Common myeloid progenitor, CD34-positive (primary cell): ENCODE measurements around the gene ADK.
A peak's percentile ranks its signal among the peaks of the same experiment; 100 is the strongest.

Source experiments
- CTCF ChIA-PET: fragments of 350-600 bp; sonication (Branson Sonifier 250); formaldehyde crosslinking; loops from one replicate; lab custom pipeline; 2021; ENCODE audit warnings: antibody characterized with exemption; lab: Charles Lee
- POLR2A ChIA-PET: fragments of 350-600 bp; sonication (Branson Sonifier 250); formaldehyde crosslinking; loops from one replicate; lab custom pipeline; 2021; ENCODE audit warnings: antibody characterized with exemption; lab: Charles Lee
- DNase-seq, 3 donors: peaks; one replicate each; pipeline versions ENCODE4 v3.0.0 to v3.0.0-alpha.2; 2013
- H3K27ac ChIP-seq, 2 experiments: 1 replicate in 1 of 2; 2 replicates in 1 of 2; pipeline ENCODE4 v1.7.0; 2013; ENCODE audit warnings: inconsistent platforms in 2 of 2, low read length in 2 of 2, mild to moderate bottlenecking in 2 of 2, low read depth in 1 of 2, moderate library complexity in 1 of 2; ENCODE audit not compliant: severe bottlenecking in 2 of 2, insufficient read depth in 1 of 2, poor library complexity in 1 of 2
- H3K27me3 ChIP-seq, 5 experiments: replicated peaks in 2 of 5; 1 replicate in 3 of 5; 2 replicates in 2 of 5; pipeline versions ENCODE4 v1.6.1 to v1.7.0; 2013; ENCODE audit warnings: low read length in 4 of 5, mild to moderate bottlenecking in 2 of 5, moderate library complexity in 2 of 5, inconsistent platforms in 1 of 5; ENCODE audit not compliant: insufficient read depth in 5 of 5, control insufficient read depth in 4 of 5
- H3K36me3 ChIP-seq, 4 experiments: 1 replicate in 2 of 4; 2 replicates in 2 of 4; pipeline versions ENCODE4 v1.6.1 to v1.7.0; 2013; ENCODE audit warnings: low read length in 3 of 4, control low read depth in 1 of 4, mild to moderate bottlenecking in 1 of 4; ENCODE audit not compliant: control insufficient read depth in 4 of 4, insufficient read depth in 4 of 4
- H3K4me1 ChIP-seq, 4 experiments: 1 replicate in 3 of 4; 2 replicates in 1 of 4; pipeline versions ENCODE4 v1.6.1 to v1.7.1; 2013; ENCODE audit warnings: low read length in 3 of 4, mild to moderate bottlenecking in 3 of 4, control low read depth in 1 of 4, inconsistent platforms in 1 of 4, moderate library complexity in 1 of 4; ENCODE audit not compliant: control insufficient read depth in 4 of 4, insufficient read depth in 4 of 4; ENCODE audit errors: control extremely low read depth in 1 of 4
- H3K4me3 ChIP-seq, 7 experiments: 1 replicate in 4 of 7; 2 replicates in 3 of 7; pipeline versions ENCODE4 v1.5.1 to v1.7.0; 2013; ENCODE audit warnings: mild to moderate bottlenecking in 7 of 7, low read length in 6 of 7, moderate library complexity in 6 of 7, inconsistent platforms in 2 of 7, low read depth in 2 of 7, control low read depth in 1 of 7; ENCODE audit not compliant: insufficient read depth in 4 of 7, control insufficient read depth in 1 of 7; ENCODE audit errors: extremely low read depth in 1 of 7
- H3K9me3 ChIP-seq, 5 experiments: 1 replicate in 4 of 5; 2 replicates in 1 of 5; pipeline versions ENCODE4 v1.6.1 to v1.7.1; 2013; ENCODE audit warnings: low read length in 4 of 5, mild to moderate bottlenecking in 2 of 5, inconsistent platforms in 1 of 5, low read depth in 1 of 5, moderate library complexity in 1 of 5; ENCODE audit not compliant: control insufficient read depth in 4 of 5, insufficient read depth in 2 of 5; ENCODE audit errors: control extremely low read depth in 1 of 5
- WGBS: methylation state at CpG from one replicate; pipeline ENCODE4 v1.1.5; 2013; ENCODE audit not compliant: insufficient coverage; 5-methylcytosine and 5-hydroxymethylcytosine counted together

The ADK gene

DNA sequence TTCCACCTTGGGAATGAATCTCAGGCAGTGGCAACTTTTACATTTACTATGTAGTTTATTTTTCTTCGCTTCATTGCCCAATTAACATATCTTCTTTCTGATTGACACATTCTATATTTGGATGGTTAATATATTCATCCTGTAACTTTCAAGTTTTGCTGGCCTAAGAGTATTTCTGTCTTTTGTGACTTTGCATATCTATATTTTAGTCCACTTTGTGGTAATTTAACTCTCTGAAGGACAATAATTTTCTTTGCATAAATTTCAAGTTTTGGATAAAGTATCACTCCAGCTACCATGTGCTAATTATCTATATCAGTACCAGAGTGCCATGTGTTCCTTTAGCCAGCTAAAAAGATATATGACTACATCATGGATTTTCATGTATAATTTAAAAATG lies 523.9 kb downstream of the ADK start:
- ChIA-PET POLR2A (no interaction called here), CTCF (no interaction called here)
- no peaks in the 10 kb centered on the region for H3K4me1 ChIP-seq
- H3K4me3 ChIP-seq, result no peak overlapping the region
- H3K27me3 ChIP-seq, result no peaks in the 10 kb centered on the region
- peaks cover 12 to 31% (median 24%) of the 10 kb centered on the region in 4 experiments for H3K36me3 ChIP-seq
- WGBS, result no CpG with 5 or more reads among the region's 1 CpG
- peaks cover 0 to 14% (median 13%) of the 10 kb centered on the region in 5 experiments for H3K9me3 ChIP-seq
- DNase-seq, result no peak
- no peak overlapping the region for H3K27ac ChIP-seq

DNA sequence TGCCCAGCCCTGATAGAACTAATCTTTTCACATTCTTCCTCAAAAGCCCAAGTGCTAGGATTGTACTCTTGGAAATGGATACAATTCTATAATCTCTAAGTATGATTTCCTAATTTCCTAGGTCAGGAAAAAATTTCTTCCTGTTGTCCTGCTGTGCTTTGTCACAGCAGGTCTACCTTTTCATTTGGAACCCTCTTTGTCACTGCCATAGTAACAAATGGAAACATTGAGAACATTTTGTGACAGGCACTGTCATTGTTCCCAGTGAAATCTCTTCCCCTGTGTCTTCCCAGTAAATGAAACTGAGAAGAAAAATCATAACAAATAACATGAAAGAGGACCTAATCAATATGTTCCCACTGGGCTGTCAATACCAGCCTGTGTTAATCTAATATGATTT lies 524.5 kb downstream of the ADK start:
- Histone ChIP-seq H3K36me3 (peaks cover 10 to 28% (median 24%) of the 10 kb centered on the region in 4 experiments), H3K27me3 (no peaks in the 10 kb centered on the region), H3K9me3 (peaks cover 0 to 14% (median 13%) of the 10 kb centered on the region in 5 experiments), H3K27ac (no peak overlapping the region), H3K4me1 (no peaks in the 10 kb centered on the region), H3K4me3 (no peak overlapping the region)
- DNase-seq, result no peak
- ChIA-PET POLR2A (no interaction called here), CTCF (no interaction called here)

GRCh38 chr10:74677951-74678350 lies 526.9 kb downstream of the ADK start:
- POLR2A ChIA-PET, result no interaction called here
- Histone ChIP-seq H3K9me3 (peaks cover 0 to 12% (median 10%) of the 10 kb centered on the region in 5 experiments), H3K27me3 (no peaks in the 10 kb centered on the region), H3K4me1 (no peaks in the 10 kb centered on the region), H3K27ac (no peak overlapping the region), H3K36me3 (peaks cover 7 to 17% (median 12%) of the 10 kb centered on the region in 4 experiments), H3K4me3 (no peak overlapping the region)
- 83% methylated on average over 1 of the region's 1 CpG for WGBS
- CTCF ChIA-PET, result interaction anchor here (0.6 to 1.4 kb wide), 5 partner anchors 8 to 1743 kb away, joined by 3 to 4 read pairs (median 3); no protein-coding TSS in a partner anchor
- no peak for DNase-seq

GRCh38 chr10:74681917-74682627 lies 531.1 kb downstream of the ADK start:
- Histone ChIP-seq H3K4me3 (no peak overlapping the region), H3K36me3 (peaks cover 0 to 5% (median under 1%) of the 10 kb centered on the region in 4 experiments), H3K27ac (no peak overlapping the region), H3K27me3 (no peaks in the 10 kb centered on the region), H3K4me1 (no peaks in the 10 kb centered on the region), H3K9me3 (no peaks in the 10 kb centered on the region)
- no CpG with 5 or more reads among the region's 4 CpGs for WGBS
- ChIA-PET POLR2A (no interaction called here), CTCF (interaction anchor here (0.6 to 1.3 kb wide), 4 partner anchors 9 to 522 kb away, joined by 3 to 4 read pairs (median 3); no protein-coding TSS in a partner anchor)
- DNase-seq, result no peak

- CTCF ChIA-PET, result interaction anchor here (1.3 kb wide), 1 partner anchor 14 kb away, joined by 3 read pairs; no protein-coding TSS in a partner anchor
- POLR2A ChIA-PET, result no interaction called here
- DNase-seq, result peak in 2 of 3 donors; percentile 5 to 17
These were observed 532.0 kb downstream of the ADK start for GRCh38 chr10:74683067-74683466.

GRCh38 chr10:74683621-74684364 lies 532.8 kb downstream of the ADK start:
- no peak for DNase-seq
- no peaks in the 10 kb centered on the region for H3K9me3 ChIP-seq
- POLR2A ChIA-PET, result no interaction called here
- H3K27ac ChIP-seq, result no peak overlapping the region
- H3K4me1 ChIP-seq, result no peaks in the 10 kb centered on the region
- CTCF ChIA-PET, result interaction anchor here (1.3 kb wide), 1 partner anchor 15 kb away, joined by 3 read pairs; no protein-coding TSS in a partner anchor
- 98% methylated on average over 5 of the region's 7 CpGs for WGBS
- H3K27me3 ChIP-seq, result no peaks in the 10 kb centered on the region
- H3K36me3 ChIP-seq, result peaks cover 0 to 4% (median 3%) of the 10 kb centered on the region in 4 experiments
- no peak overlapping the region for H3K4me3 ChIP-seq

More at GRCh38 chr10:74683067-74683466, 532.0 kb downstream of the ADK start:
- no peaks in the 10 kb centered on the region for H3K27me3 ChIP-seq
- no peak overlapping the region for H3K4me3 ChIP-seq
- no peaks in the 10 kb centered on the region for H3K9me3 ChIP-seq
- H3K36me3 ChIP-seq, result peaks cover 0 to 4% (median 3%) of the 10 kb centered on the region in 4 experiments
- no peak overlapping the region for H3K27ac ChIP-seq
- H3K4me1 ChIP-seq, result no peaks in the 10 kb centered on the region

DNA sequence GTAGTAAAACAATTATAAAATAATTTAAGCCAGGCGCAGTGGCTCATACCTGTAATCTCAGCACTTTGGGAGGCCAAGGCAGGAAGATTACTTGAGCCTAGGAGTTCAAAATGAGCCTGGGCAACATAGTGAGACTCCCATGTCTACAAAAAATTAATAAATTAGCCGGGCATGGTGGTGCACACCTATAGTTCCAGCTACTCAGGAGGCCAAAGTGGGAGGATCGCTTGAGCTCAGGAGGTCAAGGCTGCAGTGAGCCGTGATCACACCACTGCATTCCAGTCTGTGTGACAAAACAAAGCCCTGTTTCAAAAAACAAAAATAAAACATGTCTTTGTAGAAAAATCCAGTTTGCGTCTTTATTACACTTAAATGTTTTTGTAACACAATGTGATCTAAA lies 533.4 kb downstream of the ADK start:
- CTCF ChIA-PET, result interaction anchor here (1.3 kb wide), 1 partner anchor 15 kb away, joined by 3 read pairs; no protein-coding TSS in a partner anchor

More for the DNA sequence above, 533.4 kb downstream of the ADK start:
- H3K4me1 ChIP-seq, result no peaks in the 10 kb centered on the region
- peaks cover 0 to 4% (median 3%) of the 10 kb centered on the region in 4 experiments for H3K36me3 ChIP-seq
- POLR2A ChIA-PET, result no interaction called here
- DNase-seq, result no peak
- WGBS, result 91% methylated on average over 4 of the region's 5 CpGs
- H3K27me3 ChIP-seq, result no peaks in the 10 kb centered on the region
- H3K27ac ChIP-seq, result no peak overlapping the region
- H3K9me3 ChIP-seq, result no peaks in the 10 kb centered on the region
- H3K4me3 ChIP-seq, result no peak overlapping the region
